Activated T-helper 1 cell treated with anti-CD3 and anti-CD28 coated beads, Interleukin-12 subunit alpha, Interleukin-12 subunit beta, Interleukin-2, Interleukin-4 antibody, amounts not matched to agents 30 ng/mL and 10 ng/mL and 1 ng/mL, durations not matched to agents 14 hours and 24 hours and 36 hours (primary cell): ENCODE measurements around the gene TM9SF2. TPM values are rescaled to one million over a fixed set of nuclear protein-coding genes. Genes with fewer than 3 reads are reported as not detected.
A peak's percentile ranks its signal among the peaks of the same experiment; 100 is the strongest.
"Not testable (repeated sequence)": the region's sequence is repeated elsewhere in the genome, so short reads cannot be mapped to it uniquely, and the experiment has no call there.

Experiments
- DNase-seq: peaks from one replicate; pipeline ENCODE4 v3.0.0; 2021; ENCODE audit warnings: low spot score
- H3K27ac Mint-ChIP-seq: one replicate; pipeline ENCODE4 v1.8.0; 2021; ENCODE audit warnings: mild to moderate bottlenecking, mixed read lengths
- H3K27me3 Mint-ChIP-seq: one replicate; pipeline ENCODE4 v1.8.0; 2022; ENCODE audit warnings: mild to moderate bottlenecking, moderate library complexity, mixed read lengths; ENCODE audit not compliant: insufficient read depth
- H3K36me3 Mint-ChIP-seq: one replicate; pipeline ENCODE4 v1.8.0; 2021; ENCODE audit warnings: low read depth, mixed read lengths
- H3K4me1 Mint-ChIP-seq: one replicate; pipeline ENCODE4 v1.8.0; 2021; ENCODE audit warnings: low read depth, mixed read lengths
- H3K4me3 Mint-ChIP-seq: one replicate; pipeline ENCODE4 v1.8.0; 2021; ENCODE audit warnings: mild to moderate bottlenecking, moderate library complexity, mixed read lengths
- H3K9me3 Mint-ChIP-seq: one replicate; pipeline ENCODE4 v1.8.0; 2021; ENCODE audit warnings: mixed read lengths
- intact Hi-C: fragments of 100-400 bp; cut with micrococcal nuclease; formaldehyde crosslinking; loops from one replicate; pipeline ENCODE4 v1.15.1; 2024
- total RNA-seq: library from RNA; stranded (reverse); gene quantifications from 2 replicates; pipeline ENCODE4 v1.2.3, GENCODE V29; 2022

TM9SF2 gene
- total RNA-seq, 1 donor from 2014 or later, result 59.1 TPM

- intact Hi-C loops, result no loop called here
- Mint-ChIP-seq H3K27ac (no peak overlapping the region), H3K4me3 (no peak overlapping the region), H3K4me1 (peaks cover 6% of the 10 kb centered on the region), H3K9me3 (peaks cover 9% of the 10 kb centered on the region), H3K36me3 (peaks cover 3% of the 10 kb centered on the region), H3K27me3 (peaks cover 3% of the 10 kb centered on the region)
- no peak for DNase-seq
Measured at GRCh38 chr13:99472122-99472440, 29.2 kb upstream of the TM9SF2 start.

GRCh38 chr13:99473515-99473914 is 27.8 kb upstream of the TM9SF2 start:
- Mint-ChIP-seq H3K27me3 (peaks cover 3% of the 10 kb centered on the region), H3K36me3 (peaks cover 3% of the 10 kb centered on the region), H3K27ac (no peak overlapping the region), H3K4me1 (peaks cover 12% of the 10 kb centered on the region), H3K4me3 (no peak overlapping the region), H3K9me3 (peaks cover 9% of the 10 kb centered on the region)
- intact Hi-C loops, result no loop called here
- DNase-seq, result no peak

GRCh38 chr13:99476648-99477047 is 24.6 kb upstream of the TM9SF2 start:
- Mint-ChIP-seq H3K27me3 (no peaks in the 10 kb centered on the region), H3K4me3 (no peak overlapping the region), H3K4me1 (peaks cover 12% of the 10 kb centered on the region), H3K9me3 (no peaks in the 10 kb centered on the region), H3K27ac (no peak overlapping the region), H3K36me3 (no peaks in the 10 kb centered on the region)
- DNase-seq, result no peak
- intact Hi-C loops, result no loop called here

- Mint-ChIP-seq H3K36me3 (no peaks in the 10 kb centered on the region), H3K27me3 (no peaks in the 10 kb centered on the region), H3K27ac (no peak overlapping the region), H3K4me1 (peaks cover 12% of the 10 kb centered on the region), H3K4me3 (no peak overlapping the region), H3K9me3 (no peaks in the 10 kb centered on the region)
- DNase-seq, result no peak
- intact Hi-C loops, result no loop called here
Measured at GRCh38 chr13:99477493-99477892, 23.8 kb upstream of the TM9SF2 start.

- H3K4me1 Mint-ChIP-seq, result peaks cover 25% of the 10 kb centered on the region
- intact Hi-C loops, result no loop called here
Measured at GRCh38 chr13:99481366-99481765, 19.9 kb upstream of the TM9SF2 start.

GRCh38 chr13:99484473-99484872 is 16.8 kb upstream of the TM9SF2 start:
- no peak overlapping the region for H3K4me3 Mint-ChIP-seq
- peaks cover 8% of the 10 kb centered on the region for H3K36me3 Mint-ChIP-seq
- intact Hi-C loops, result loop anchor here (2.0 kb wide), 1 partner anchor 20 kb away; no protein-coding TSS in a partner anchor
- H3K4me1 Mint-ChIP-seq, result peaks cover 20% of the 10 kb centered on the region
- no peak overlapping the region for H3K27ac Mint-ChIP-seq
- H3K27me3 Mint-ChIP-seq, result no peaks in the 10 kb centered on the region
- peaks cover 16% of the 10 kb centered on the region for H3K9me3 Mint-ChIP-seq
- peak; percentile 7 for DNase-seq

More at GRCh38 chr13:99481366-99481765, 19.9 kb upstream of the TM9SF2 start:
- H3K27ac Mint-ChIP-seq, result no peak overlapping the region
- H3K4me3 Mint-ChIP-seq, result no peak overlapping the region
- no peaks in the 10 kb centered on the region for H3K27me3 Mint-ChIP-seq
- peaks cover 3% of the 10 kb centered on the region for H3K36me3 Mint-ChIP-seq
- peaks cover 3% of the 10 kb centered on the region for H3K9me3 Mint-ChIP-seq
- DNase-seq, result no peak

- no peak for DNase-seq
- Mint-ChIP-seq H3K9me3 (peaks cover 20% of the 10 kb centered on the region), H3K4me1 (peaks cover 20% of the 10 kb centered on the region), H3K4me3 (no peak overlapping the region), H3K27me3 (no peaks in the 10 kb centered on the region), H3K36me3 (peaks cover 14% of the 10 kb centered on the region), H3K27ac (no peak overlapping the region)
- intact Hi-C loops, result no loop called here
Measured at GRCh38 chr13:99486996-99487395, 14.3 kb upstream of the TM9SF2 start.

- intact Hi-C loops, result no loop called here
- H3K27me3 Mint-ChIP-seq, result no peaks in the 10 kb centered on the region
- H3K27ac Mint-ChIP-seq, result no peak overlapping the region
- H3K9me3 Mint-ChIP-seq, result peaks cover 30% of the 10 kb centered on the region
- no peak for DNase-seq
- peaks cover 17% of the 10 kb centered on the region for H3K36me3 Mint-ChIP-seq
- peaks cover 15% of the 10 kb centered on the region for H3K4me1 Mint-ChIP-seq
- H3K4me3 Mint-ChIP-seq, result no peak overlapping the region
Measured at GRCh38 chr13:99489028-99489427, 12.2 kb upstream of the TM9SF2 start.

GRCh38 chr13:99491750-99492149 is 9.5 kb upstream of the TM9SF2 start:
- intact Hi-C loops, result loop anchor here (10.0 kb wide), 1 partner anchor 917 kb away; the partner anchor contains the start of gene STK24
- H3K27me3 Mint-ChIP-seq, H3K27ac Mint-ChIP-seq, H3K36me3 Mint-ChIP-seq, H3K4me3 Mint-ChIP-seq, DNase-seq: not testable (repeated sequence)
- Mint-ChIP-seq H3K9me3 (peaks cover 23% of the 10 kb centered on the region), H3K4me1 (peaks cover 23% of the 10 kb centered on the region)

GRCh38 chr13:99495466-99496183 is 5.6 kb upstream of the TM9SF2 start:
- no peak for DNase-seq
- Mint-ChIP-seq H3K4me3 (peak overlapping the region; percentile 85), H3K36me3 (peaks cover 13% of the 10 kb centered on the region), H3K9me3 (peaks cover 14% of the 10 kb centered on the region), H3K4me1 (peaks cover 46% of the 10 kb centered on the region), H3K27me3 (no peaks in the 10 kb centered on the region), H3K27ac (peak overlapping the region; percentile 87)
- intact Hi-C loops, result loop anchor here (1.0 to 10.0 kb wide), 5 partner anchors 111 to 1177 kb away; partner anchors contain the start of genes CLYBL, STK24 and TMTC4

GRCh38 chr13:99496184-99497142 is 4.8 kb upstream of the TM9SF2 start:
- Mint-ChIP-seq H3K36me3 (peaks cover 9% of the 10 kb centered on the region), H3K27me3 (peaks cover 1% of the 10 kb centered on the region), H3K27ac (peak overlapping the region; percentile 87), H3K4me3 (peak overlapping the region; percentile 85), H3K9me3 (peaks cover 14% of the 10 kb centered on the region), H3K4me1 (peaks cover 53% of the 10 kb centered on the region)
- peak; percentile 74 for DNase-seq
- intact Hi-C loops, result loop anchor here (1.0 to 10.0 kb wide), 5 partner anchors 110 to 1176 kb away; partner anchors contain the start of genes CLYBL, STK24 and TMTC4

GRCh38 chr13:99498171-99499161 is 2.8 kb upstream of the TM9SF2 start:
- H3K36me3 Mint-ChIP-seq, result peaks cover 10% of the 10 kb centered on the region
- intact Hi-C loops, result loop anchor here (1.0 to 10.0 kb wide), 9 partner anchors 44 to 1522 kb away; partner anchors contain the start of genes STK24, TMTC4 and UBAC2
- peak overlapping the region; percentile 88 for H3K27ac Mint-ChIP-seq
- no peaks in the 10 kb centered on the region for H3K9me3 Mint-ChIP-seq
- peak overlapping the region; percentile 84 for H3K4me3 Mint-ChIP-seq
- H3K4me1 Mint-ChIP-seq, result peaks cover 66% of the 10 kb centered on the region
- peak; percentile 88 for DNase-seq
- peaks cover 1% of the 10 kb centered on the region for H3K27me3 Mint-ChIP-seq
